ENCODE data around the gene RICTOR. TPM values are rescaled to one million over a fixed set of nuclear protein-coding genes. Genes with fewer than 3 reads are reported as not detected.

Gene RICTOR
- total RNA-seq, 1 experiment from 2014 or later = 21.7 TPM

GRCh38 chr5:39001683-39002082 is 72.5 kb downstream of the RICTOR start:
- Histone ChIP-seq H4K20me1 (ENCODE audit: insufficient read depth) (no peaks in the 10 kb centered on the region), H3K79me2 (ENCODE audit: insufficient read depth, low read length) (no peaks in the 10 kb centered on the region; the same call in 1 of the 2 replicates), H3K4me3 (replicated peaks in 1 of 2; ENCODE audit: low read depth in 1 of 2, low read length in 2 of 2) (no peak overlapping the region), H3K9ac (ENCODE audit: low read length) (no peak overlapping the region), H3K4me2 (ENCODE audit: low read length) (no peak overlapping the region), H2AFZ (ENCODE audit: low read depth, low read length, poor library complexity, severe bottlenecking) (no peak overlapping the region), H3K27me3 (ENCODE audit: insufficient read depth, low read length) (no peaks in the 10 kb centered on the region), H3K9me3 (ENCODE audit: control insufficient read depth in 1 of 2, insufficient read depth in 1 of 2, low read depth in 1 of 2, low read length in 2 of 2) (no peaks in the 10 kb centered on the region), H3K4me1 (ENCODE audit: control insufficient read depth in 1 of 2, insufficient read depth in 2 of 2, low read length in 2 of 2) (no peaks in the 10 kb centered on the region), H3K27ac (ENCODE audit: low read depth, low read length) (no peak overlapping the region), H3K9me2 (ENCODE audit: insufficient read depth) (no peaks in the 10 kb centered on the region), H3K36me3 (ENCODE audit: control insufficient read depth in 1 of 2, insufficient read depth in 2 of 2, low read length in 2 of 2) (no peaks in the 10 kb centered on the region)
- ChIA-PET POLR2A (interaction anchor here (0.6 kb wide), 1 partner anchor 1085 kb away, joined by 3 read pairs; no protein-coding TSS in a partner anchor), CTCF (no interaction called here), RAD21 (ENCODE audit: low non-redundant PET in 1 of 2, low total read pairs in 2 of 2, uncharacterized antibody in 2 of 2, unreplicated experiment in 2 of 2) (no interaction called here)
- no peak for TF ChIP-seq FOSL1 (IDR thresholded peaks at IDR 0.05; ENCODE audit: low read depth)
- no peak for DNase-seq (ENCODE audit: low read depth, low spot score)
- ATAC-seq = no peak
- intact Hi-C loops (cut with micrococcal nuclease) = no loop called here
- BruUV-seq (replicated peaks) = no TSS peak

GRCh38 chr5:38999037-38999436 is 75.2 kb downstream of the RICTOR start:
- H3K4me3 ChIP-seq (replicated peaks in 1 of 2; ENCODE audit: low read depth in 1 of 2, low read length in 2 of 2) = no peak overlapping the region
- DNase-seq (ENCODE audit: low read depth, low spot score) (no peak), ATAC-seq (no peak)
- H4K20me1 ChIP-seq (ENCODE audit: insufficient read depth) = no peaks in the 10 kb centered on the region
- no peak overlapping the region for H3K4me2 ChIP-seq (ENCODE audit: low read length)
- H3K4me1 ChIP-seq (ENCODE audit: control insufficient read depth in 1 of 2, insufficient read depth in 2 of 2, low read length in 2 of 2) = no peaks in the 10 kb centered on the region
- intact Hi-C loops (cut with micrococcal nuclease) = no loop called here
- H2AFZ ChIP-seq (ENCODE audit: low read depth, low read length, poor library complexity, severe bottlenecking) = no peak overlapping the region
- no peaks in the 10 kb centered on the region for H3K27me3 ChIP-seq (ENCODE audit: insufficient read depth, low read length)
- H3K9me3 ChIP-seq (ENCODE audit: control insufficient read depth in 1 of 2, insufficient read depth in 1 of 2, low read depth in 1 of 2, low read length in 2 of 2) = no peaks in the 10 kb centered on the region
- POLR2A ChIA-PET = no interaction called here
- no peak overlapping the region for H3K27ac ChIP-seq (ENCODE audit: low read depth, low read length)
- RAD21 ChIA-PET (ENCODE audit: low non-redundant PET in 1 of 2, low total read pairs in 2 of 2, uncharacterized antibody in 2 of 2, unreplicated experiment in 2 of 2) = no interaction called here
- no peaks in the 10 kb centered on the region for H3K36me3 ChIP-seq (ENCODE audit: control insufficient read depth in 1 of 2, insufficient read depth in 2 of 2, low read length in 2 of 2)
- H3K9me2 ChIP-seq (ENCODE audit: insufficient read depth) = no peaks in the 10 kb centered on the region
- CTCF ChIA-PET = no interaction called here
- H3K9ac ChIP-seq (ENCODE audit: low read length) = no peak overlapping the region
- BruUV-seq (replicated peaks) = no TSS peak
- no peaks in the 10 kb centered on the region; the same call in 1 of the 2 replicates for H3K79me2 ChIP-seq (ENCODE audit: insufficient read depth, low read length)
- no peak for TF ChIP-seq SIN3A (IDR thresholded peaks at IDR 0.05; ENCODE audit: low read depth)
- TF ChIP-seq REST (IDR thresholded peaks at IDR 0.05; ENCODE audit: low read depth) = no peak
- no peak for TF ChIP-seq CEBPB (IDR thresholded peaks at IDR 0.05; ENCODE audit: low read depth)
- TF ChIP-seq ZBTB33 (IDR thresholded peaks at IDR 0.05; ENCODE audit: extremely low read depth, insufficient replicate concordance, low read length) = no peak
- no peak for TF ChIP-seq SP1 (IDR thresholded peaks at IDR 0.05; ENCODE audit: low read depth)
- TF ChIP-seq EZH2phosphoT487 (IDR thresholded peaks at IDR 0.05; ENCODE audit: borderline replicate concordance) = no peak
- no peak for TF ChIP-seq MAX (IDR thresholded peaks at IDR 0.05)
- TF ChIP-seq JUND (IDR thresholded peaks at IDR 0.05) = no peak
- TF ChIP-seq CTCF (IDR thresholded peaks at IDR 0.05 in 2 of 3, conservative IDR thresholded peaks at IDR 0.05 in 1 of 3; ENCODE audit: borderline replicate concordance in 1 of 3, insufficient read depth in 1 of 3, low read depth in 2 of 3, low read length in 2 of 3) = no peak
- TF ChIP-seq RAD21 (IDR thresholded peaks at IDR 0.05; ENCODE audit: low read depth) = no peak
- TF ChIP-seq POLR2A (IDR thresholded peaks at IDR 0.05; ENCODE audit: borderline replicate concordance, extremely low read depth, insufficient read depth, insufficient read length) = no peak
- no peak for TF ChIP-seq ELF1 (IDR thresholded peaks at IDR 0.05; ENCODE audit: borderline replicate concordance, low read depth)
- no peak for TF ChIP-seq EGR1 (IDR thresholded peaks at IDR 0.05; ENCODE audit: low read depth)
